ENCODE measurements around the gene TEPSIN. TPM values are rescaled to one million over a fixed set of nuclear protein-coding genes. Genes with fewer than 3 reads are reported as not detected.

Gene TEPSIN
- total and polyA plus RNA-seq, 2 donors (not counting 1 experiment from before 2014, with no cell fraction given): 5.6 to 11.2 TPM

DNA sequence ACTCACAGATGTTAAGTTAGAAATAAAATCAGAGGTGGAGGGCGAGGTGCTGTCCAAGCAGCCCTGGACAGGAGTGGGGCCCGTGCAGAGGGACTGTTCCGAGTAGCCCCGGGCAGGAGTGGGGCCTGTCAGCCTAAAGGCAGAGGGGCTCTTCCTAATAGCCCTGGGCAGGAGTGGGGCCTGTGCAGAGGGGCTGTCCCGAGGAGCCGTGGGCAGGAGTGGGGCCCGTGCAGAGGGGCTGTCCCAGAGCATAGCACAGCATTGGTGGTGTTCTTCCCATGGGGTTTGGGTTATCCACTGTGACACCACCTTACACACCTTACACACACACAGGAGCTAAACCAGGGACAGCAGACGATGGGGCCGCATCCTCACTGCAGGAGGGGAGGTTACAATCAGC is 26.5 kb downstream of the TEPSIN start:
- no peaks in the 10 kb centered on the region for H4K20me1 ChIP-seq (ENCODE audit: control insufficient read depth, extremely low read depth, insufficient read depth, low read length)
- no peaks in the 10 kb centered on the region for H3K79me2 ChIP-seq (ENCODE audit: control insufficient read depth, insufficient read depth, low read length)
- no peaks in the 10 kb centered on the region for H3K36me3 ChIP-seq (ENCODE audit: control insufficient read depth, insufficient read depth, low read length)
- no peak overlapping the region for H3K27ac ChIP-seq (ENCODE audit: insufficient read depth, low read length)
- no peak for DNase-seq (ENCODE audit: low read depth in 2 of 2)
- no peaks in the 10 kb centered on the region for H3K9me3 ChIP-seq (ENCODE audit: control insufficient read depth, insufficient read depth, low read depth, low read length)
- H3K4me3 ChIP-seq (replicated peaks in 1 of 4; ENCODE audit: control extremely low read depth in 1 of 4, insufficient read depth in 1 of 4, low read depth in 3 of 4, low read length in 4 of 4): no peak overlapping the region
- no peak overlapping the region for H3K4me2 ChIP-seq (ENCODE audit: extremely low read depth, insufficient read depth, low read length)
- no peak for TF ChIP-seq EZH2 (IDR thresholded peaks at IDR 0.05; ENCODE audit: low read length, missing control alignments)
- TF ChIP-seq, protein P1, sequence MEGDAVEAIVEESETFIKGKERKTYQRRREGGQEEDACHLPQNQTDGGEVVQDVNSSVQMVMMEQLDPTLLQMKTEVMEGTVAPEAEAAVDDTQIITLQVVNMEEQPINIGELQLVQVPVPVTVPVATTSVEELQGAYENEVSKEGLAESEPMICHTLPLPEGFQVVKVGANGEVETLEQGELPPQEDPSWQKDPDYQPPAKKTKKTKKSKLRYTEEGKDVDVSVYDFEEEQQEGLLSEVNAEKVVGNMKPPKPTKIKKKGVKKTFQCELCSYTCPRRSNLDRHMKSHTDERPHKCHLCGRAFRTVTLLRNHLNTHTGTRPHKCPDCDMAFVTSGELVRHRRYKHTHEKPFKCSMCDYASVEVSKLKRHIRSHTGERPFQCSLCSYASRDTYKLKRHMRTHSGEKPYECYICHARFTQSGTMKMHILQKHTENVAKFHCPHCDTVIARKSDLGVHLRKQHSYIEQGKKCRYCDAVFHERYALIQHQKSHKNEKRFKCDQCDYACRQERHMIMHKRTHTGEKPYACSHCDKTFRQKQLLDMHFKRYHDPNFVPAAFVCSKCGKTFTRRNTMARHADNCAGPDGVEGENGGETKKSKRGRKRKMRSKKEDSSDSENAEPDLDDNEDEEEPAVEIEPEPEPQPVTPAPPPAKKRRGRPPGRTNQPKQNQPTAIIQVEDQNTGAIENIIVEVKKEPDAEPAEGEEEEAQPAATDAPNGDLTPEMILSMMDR (conservative IDR thresholded peaks at IDR 0.05 in 1 of 2, IDR thresholded peaks at IDR 0.05 in 1 of 2; ENCODE audit: low read depth in 1 of 2, low read length in 2 of 2): no peak
- H3K9ac ChIP-seq (ENCODE audit: insufficient read depth, low read length): no peak overlapping the region
- no peaks in the 10 kb centered on the region for H3K27me3 ChIP-seq (ENCODE audit: control insufficient read depth, insufficient read depth, low read length)
- H3K4me1 ChIP-seq (ENCODE audit: control insufficient read depth, extremely low read depth, insufficient read depth, low read length): no peaks in the 10 kb centered on the region
- no peak overlapping the region for H2AFZ ChIP-seq (ENCODE audit: low read length)

DNA sequence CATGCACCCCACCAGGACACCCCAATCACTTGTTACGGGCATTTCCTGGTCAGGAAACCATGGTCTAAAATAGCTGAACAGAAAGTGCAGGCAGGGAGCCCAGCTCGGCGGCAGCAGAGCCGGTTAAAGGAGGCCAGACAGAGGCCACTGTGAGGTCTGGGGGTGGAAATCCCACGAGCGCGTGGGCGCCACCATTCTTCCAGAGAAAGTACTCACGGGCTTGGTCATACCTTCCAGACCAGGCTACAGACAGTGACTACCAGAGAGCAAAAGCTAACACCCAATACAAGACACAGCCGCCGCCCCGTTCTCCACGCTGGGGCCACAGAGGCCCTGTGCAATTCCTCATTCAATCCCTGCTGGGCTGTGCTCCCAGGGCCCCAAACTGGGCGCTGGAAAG is 28.0 kb downstream of the TEPSIN start:
- DNase-seq (ENCODE audit: low read depth in 2 of 2): peak in 1 of 2 donors; percentile 29
- no peaks in the 10 kb centered on the region for H3K27me3 ChIP-seq (ENCODE audit: control insufficient read depth, insufficient read depth, low read length)
- TF ChIP-seq, protein P1 (conservative IDR thresholded peaks at IDR 0.05 in 1 of 2, IDR thresholded peaks at IDR 0.05 in 1 of 2; ENCODE audit: low read depth in 1 of 2, low read length in 2 of 2): no peak
- TF ChIP-seq EZH2 (IDR thresholded peaks at IDR 0.05; ENCODE audit: low read length, missing control alignments): no peak
- H3K4me1 ChIP-seq (ENCODE audit: control insufficient read depth, extremely low read depth, insufficient read depth, low read length): no peaks in the 10 kb centered on the region
- H3K36me3 ChIP-seq (ENCODE audit: control insufficient read depth, insufficient read depth, low read length): no peaks in the 10 kb centered on the region
- no peaks in the 10 kb centered on the region for H3K9me3 ChIP-seq (ENCODE audit: control insufficient read depth, insufficient read depth, low read depth, low read length)
- no peak overlapping the region for H3K27ac ChIP-seq (ENCODE audit: insufficient read depth, low read length)
- no peak overlapping the region for H3K4me2 ChIP-seq (ENCODE audit: extremely low read depth, insufficient read depth, low read length)
- H2AFZ ChIP-seq (ENCODE audit: low read length): no peak overlapping the region
- H3K9ac ChIP-seq (ENCODE audit: insufficient read depth, low read length): no peak overlapping the region
- no peaks in the 10 kb centered on the region for H4K20me1 ChIP-seq (ENCODE audit: control insufficient read depth, extremely low read depth, insufficient read depth, low read length)
- H3K4me3 ChIP-seq (replicated peaks in 1 of 4; ENCODE audit: control extremely low read depth in 1 of 4, insufficient read depth in 1 of 4, low read depth in 3 of 4, low read length in 4 of 4): no peak overlapping the region
- no peaks in the 10 kb centered on the region for H3K79me2 ChIP-seq (ENCODE audit: control insufficient read depth, insufficient read depth, low read length)

DNA sequence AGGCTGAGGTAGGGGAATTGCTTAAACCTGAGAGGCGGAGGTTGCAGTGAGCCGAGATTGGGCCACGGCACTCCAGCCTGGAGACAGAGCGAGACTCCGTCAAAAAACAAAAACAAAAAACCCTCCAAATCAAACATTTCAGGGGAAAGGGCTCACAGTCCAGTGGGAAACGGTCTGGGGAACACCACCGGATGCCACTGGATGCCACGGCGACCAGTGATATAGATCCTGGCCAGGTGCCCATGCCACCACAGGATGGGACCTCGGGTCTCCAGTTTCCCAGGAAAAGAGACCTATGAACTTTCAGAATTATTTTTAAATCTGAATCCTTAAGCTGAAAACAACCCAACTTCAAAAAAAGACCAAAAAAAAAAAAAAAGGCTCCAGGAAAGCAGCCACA is 28.4 kb downstream of the TEPSIN start:
- no peak overlapping the region for H3K9ac ChIP-seq (ENCODE audit: insufficient read depth, low read length)
- H3K79me2 ChIP-seq (ENCODE audit: control insufficient read depth, insufficient read depth, low read length): no peaks in the 10 kb centered on the region
- H3K27ac ChIP-seq (ENCODE audit: insufficient read depth, low read length): no peak overlapping the region
- no peak for TF ChIP-seq EZH2 (IDR thresholded peaks at IDR 0.05; ENCODE audit: low read length, missing control alignments)
- TF ChIP-seq, protein P1 (conservative IDR thresholded peaks at IDR 0.05 in 1 of 2, IDR thresholded peaks at IDR 0.05 in 1 of 2; ENCODE audit: low read depth in 1 of 2, low read length in 2 of 2): no peak
- no peak overlapping the region for H3K4me2 ChIP-seq (ENCODE audit: extremely low read depth, insufficient read depth, low read length)
- H3K9me3 ChIP-seq (ENCODE audit: control insufficient read depth, insufficient read depth, low read depth, low read length): no peaks in the 10 kb centered on the region
- no peak overlapping the region for H2AFZ ChIP-seq (ENCODE audit: low read length)
- H4K20me1 ChIP-seq (ENCODE audit: control insufficient read depth, extremely low read depth, insufficient read depth, low read length): no peaks in the 10 kb centered on the region
- H3K4me3 ChIP-seq (replicated peaks in 1 of 4; ENCODE audit: control extremely low read depth in 1 of 4, insufficient read depth in 1 of 4, low read depth in 3 of 4, low read length in 4 of 4): no peak overlapping the region
- H3K4me1 ChIP-seq (ENCODE audit: control insufficient read depth, extremely low read depth, insufficient read depth, low read length): no peaks in the 10 kb centered on the region
- H3K36me3 ChIP-seq (ENCODE audit: control insufficient read depth, insufficient read depth, low read length): no peaks in the 10 kb centered on the region
- no peaks in the 10 kb centered on the region for H3K27me3 ChIP-seq (ENCODE audit: control insufficient read depth, insufficient read depth, low read length)
- DNase-seq (ENCODE audit: low read depth in 2 of 2): no peak

Measured in fibroblast of lung (primary cell).